H1 (cell line): Measurements from ENCODE around the gene RYR3. TPM values are rescaled to one million over a fixed set of nuclear protein-coding genes. Genes with fewer than 3 reads are reported as not detected.

Experiments
- CTCF ChIA-PET: fragments of 300-600 bp; sonication (Branson Sonifier 250); formaldehyde crosslinking; loops from one replicate; lab custom pipeline; 2021; ENCODE audit not compliant: partially characterized antibody; lab: Charles Lee
- POLR2A ChIA-PET: fragments of 300-600 bp; sonication (Branson Sonifier 250); formaldehyde crosslinking; loops from one replicate; lab custom pipeline; 2021; ENCODE audit warnings: inconsistent platforms; ENCODE audit not compliant: partially characterized antibody; lab: Charles Lee
- DNase-seq, 2 experiments: peaks; one replicate each; pipeline versions ENCODE4 v3.0.0 to v3.0.0-alpha.2; 2010 to 2022; ENCODE audit warnings: low spot score in 2 of 2, low read depth in 1 of 2, mixed read lengths in 1 of 2
- FAIRE-seq: peaks from 2 replicates; lab custom pipeline; 2011; peaks lifted over from hg19 to GRCh38; lab: Jason Lieb, UNC
- H2AFZ ChIP-seq: 2 replicates; pipeline ENCODE4 v1.8.1; 2012; ENCODE audit warnings: low read length, inconsistent platforms
- H2AK5ac ChIP-seq: 2 replicates; pipeline ENCODE4 v1.6.1; 2013; ENCODE audit warnings: low read depth, low read length
- H2BK120ac ChIP-seq: replicated peaks from 2 replicates; pipeline ENCODE3; 2013; ENCODE audit warnings: low read depth, low read length, inconsistent platforms
- H2BK12ac ChIP-seq: 2 replicates; pipeline ENCODE4 v1.6.1; 2013; ENCODE audit warnings: low read depth, low read length
- H2BK15ac ChIP-seq: 2 replicates; pipeline ENCODE4 v1.6.1; 2013; ENCODE audit warnings: low read length
- H2BK20ac ChIP-seq: 2 replicates; pipeline ENCODE4 v1.6.1; 2013; ENCODE audit warnings: low read length
- H2BK5ac ChIP-seq: 2 replicates; pipeline ENCODE4 v1.6.1; 2013; ENCODE audit warnings: low read depth, low read length
- H3K14ac ChIP-seq: 2 replicates; pipeline ENCODE4 v1.6.1; 2013; ENCODE audit warnings: inconsistent platforms; ENCODE audit not compliant: insufficient read length
- H3K18ac ChIP-seq: 2 replicates; pipeline ENCODE4 v1.6.1; 2013; ENCODE audit warnings: low read length; ENCODE audit errors: extremely low read depth
- H3K23ac ChIP-seq: 2 replicates; pipeline ENCODE4 v1.6.1; 2013; ENCODE audit warnings: inconsistent platforms; ENCODE audit not compliant: insufficient read length
- H3K23me2 ChIP-seq: 2 replicates; pipeline ENCODE4 v1.6.1; 2013; ENCODE audit warnings: low read depth, low read length
- H3K27ac ChIP-seq: 2 replicates; pipeline ENCODE4 v1.6.1; 2011; ENCODE audit warnings: low read depth, low read length, inconsistent platforms
- H3K27me3 ChIP-seq, 4 experiments: replicated peaks in 1 of 4; 1 replicate in 1 of 4; 2 replicates in 3 of 4; pipeline versions ENCODE4 v1.6.1 to v1.8.1; 2011 to 2013; ENCODE audit warnings: low read length in 3 of 4, mild to moderate bottlenecking in 3 of 4, inconsistent platforms in 2 of 4, mixed read lengths in 2 of 4, moderate library complexity in 1 of 4; ENCODE audit not compliant: control insufficient read depth in 3 of 4, insufficient read depth in 3 of 4; ENCODE audit errors: extremely low read depth in 1 of 4
- H3K36me3 ChIP-seq, 4 experiments: 2 replicates each; pipeline versions ENCODE4 v1.6.1 to v1.8.1; 2011 to 2013; ENCODE audit warnings: mild to moderate bottlenecking in 4 of 4, low read length in 3 of 4, moderate library complexity in 2 of 4, control low read depth in 1 of 4, inconsistent platforms in 1 of 4; ENCODE audit not compliant: insufficient read depth in 4 of 4, control insufficient read depth in 2 of 4
- H3K4ac ChIP-seq: replicated peaks from 2 replicates; pipeline ENCODE3; 2013; ENCODE audit warnings: low read length, low read depth, mixed read lengths, inconsistent platforms; ENCODE audit not compliant: insufficient read length
- H3K4me1 ChIP-seq, 4 experiments: replicated peaks in 1 of 4; 1 replicate in 1 of 4; 2 replicates in 3 of 4; pipeline versions ENCODE4 v1.6.1 to v1.8.1; 2011 to 2013; ENCODE audit warnings: low read length in 3 of 4, inconsistent platforms in 2 of 4, mixed read lengths in 1 of 4; ENCODE audit not compliant: insufficient read depth in 4 of 4, control insufficient read depth in 3 of 4
- H3K4me2 ChIP-seq, 2 experiments: 2 replicates each; pipeline versions ENCODE4 v1.6.1 to v1.8.1; 2011 to 2013; ENCODE audit warnings: low read depth in 2 of 2, low read length in 2 of 2, control low read depth in 1 of 2, inconsistent platforms in 1 of 2, mild to moderate bottlenecking in 1 of 2; ENCODE audit not compliant: insufficient read depth in 1 of 2
- H3K4me3 ChIP-seq, 4 experiments: fragments of 200-600, 300-600 bp in 1 of 4; sonication (generic), shearing (Covaris generic), sonication (Bioruptor Twin) in 1 of 4; 2 replicates each; pipeline versions ENCODE4 v1.5.1 to v1.8.1; 2011 to 2016; ENCODE audit warnings: low read length in 4 of 4, low read depth in 3 of 4, control low read depth in 2 of 4, inconsistent platforms in 2 of 4, mild to moderate bottlenecking in 2 of 4, mixed read lengths in 1 of 4, moderate library complexity in 1 of 4; ENCODE audit not compliant: insufficient read depth in 2 of 4; ENCODE audit errors: extremely low read depth in 1 of 4
- H3K56ac ChIP-seq: replicated peaks from 2 replicates; pipeline ENCODE3; 2013; ENCODE audit warnings: low read depth, mild to moderate bottlenecking, mixed read lengths, low read length, inconsistent platforms; ENCODE audit not compliant: insufficient read length
- H3K79me1 ChIP-seq: 2 replicates; pipeline ENCODE4 v1.6.1; 2013; ENCODE audit warnings: low read depth, low read length, control low read depth
- H3K79me2 ChIP-seq, 2 experiments: 2 replicates each; pipeline versions ENCODE4 v1.6.1 to v1.8.1; 2012 to 2013; ENCODE audit warnings: low read length in 2 of 2, mild to moderate bottlenecking in 2 of 2, inconsistent platforms in 1 of 2; ENCODE audit not compliant: insufficient read depth in 2 of 2, control insufficient read depth in 1 of 2
- H3K9ac ChIP-seq, 4 experiments: replicated peaks in 1 of 4; 1 replicate in 1 of 4; 2 replicates in 3 of 4; pipeline versions ENCODE4 v1.6.1 to v1.8.1; 2011 to 2013; ENCODE audit warnings: low read depth in 3 of 4, low read length in 3 of 4, control low read depth in 2 of 4, mild to moderate bottlenecking in 2 of 4, moderate library complexity in 2 of 4, inconsistent platforms in 1 of 4; ENCODE audit errors: extremely low read depth in 1 of 4
- H3K9me3 ChIP-seq, 2 experiments: 2 replicates each; pipeline versions ENCODE4 v1.6.1 to v1.8.1; 2012 to 2013; ENCODE audit warnings: mild to moderate bottlenecking in 2 of 2, moderate library complexity in 2 of 2, control low read depth in 1 of 2, inconsistent platforms in 1 of 2, low read depth in 1 of 2, low read length in 1 of 2, mixed read lengths in 1 of 2; ENCODE audit not compliant: insufficient read depth in 2 of 2
- H4K20me1 ChIP-seq, 2 experiments: replicated peaks in 1 of 2; 2 replicates each; pipeline versions ENCODE3 to v1.8.1; 2011 to 2013; ENCODE audit warnings: inconsistent platforms in 2 of 2, low read length in 2 of 2, mild to moderate bottlenecking in 1 of 2; ENCODE audit not compliant: insufficient read depth in 2 of 2, control insufficient read depth in 1 of 2
- H4K5ac ChIP-seq: 2 replicates; pipeline ENCODE4 v1.6.1; 2013; ENCODE audit warnings: low read length, low read depth, mixed read lengths, inconsistent platforms; ENCODE audit not compliant: insufficient read length
- H4K8ac ChIP-seq: 2 replicates; pipeline ENCODE4 v1.8.0; 2013; ENCODE audit warnings: mild to moderate bottlenecking, moderate library complexity, low read length, inconsistent platforms; ENCODE audit not compliant: insufficient read depth; ENCODE audit errors: extremely low read depth
- H4K91ac ChIP-seq: replicated peaks from 2 replicates; pipeline ENCODE3; 2013; ENCODE audit warnings: low read length, mixed read lengths, inconsistent platforms; ENCODE audit not compliant: insufficient read length
- BACH1 ChIP-seq: IDR thresholded peaks from 2 replicates; pipeline ENCODE4 v1.6.1; 2012; ENCODE audit warnings: low read length, improper control_type of control experiment
- CHD2 ChIP-seq: IDR thresholded peaks from 2 replicates; pipeline ENCODE4 v1.6.1; 2012; ENCODE audit warnings: low read length, improper control_type of control experiment
- GABPA ChIP-seq: IDR thresholded peaks from 2 replicates; pipeline ENCODE4 v1.6.1; 2011; ENCODE audit warnings: mild to moderate bottlenecking, low read length, moderate library complexity, borderline replicate concordance; ENCODE audit not compliant: insufficient read depth
- SP1 ChIP-seq: IDR thresholded peaks from 2 replicates; pipeline ENCODE4 v1.6.1; 2011; ENCODE audit warnings: low read depth, low read length
- SUZ12 ChIP-seq: fragments of 200-600 bp; sonication (generic); IDR thresholded peaks from 2 replicates; pipeline ENCODE4 v1.6.1; 2012; ENCODE audit warnings: mild to moderate bottlenecking, inconsistent platforms, low read length, moderate library complexity, mixed read lengths
- TAF7 ChIP-seq: optimal IDR thresholded peaks from 2 replicates; pipeline ENCODE3; 2011; ENCODE audit warnings: low read depth, mild to moderate bottlenecking, inconsistent platforms, low read length, moderate library complexity, borderline replicate concordance
- TCF12 ChIP-seq: IDR thresholded peaks from 2 replicates; pipeline ENCODE4 v1.6.1; 2011; ENCODE audit warnings: low read depth, mild to moderate bottlenecking, low read length
- WGBS, 2 experiments: shearing (Covaris generic) in 1 of 2; methylation state at CpG; one replicate each; pipeline versions ENCODE4 v1.1.6 to v1.1.7; 2013 to 2015; ENCODE audit warnings: low lambda C conversion rate in 2 of 2, mixed read lengths in 2 of 2, inconsistent platforms in 1 of 2, low coverage in 1 of 2, missing lambda C conversion rate in 1 of 2; ENCODE audit not compliant: insufficient replicate concordance in 2 of 2, insufficient coverage in 1 of 2, insufficient read length in 1 of 2; ENCODE audit errors: extremely low coverage in 1 of 2, missing lambda C conversion rate in 1 of 2; 5-methylcytosine and 5-hydroxymethylcytosine counted together
- polyA plus RNA-seq, 7 experiments: library from polyadenylated mRNA; depleted of rRNA in 3 of 7; stranded (reverse) in 5 of 7; unstranded in 2 of 7; fragments of >200 nt in 5 of 7; fragments of 200-250 nt in 2 of 7; gene quantifications; 1 replicate in 5 of 7; 2 replicates in 1 of 7; 4 replicates in 1 of 7; pipeline versions ENCODE4 v1.2.1 to v1.2.3, GENCODE V29; 2011 to 2013; ENCODE audit warnings: missing spikeins in 2 of 7, mixed read lengths in 2 of 7
- total RNA-seq: library from RNA; stranded (reverse); fragmentation: NEBNext Ultra II Directional; extraction: Animal tissue kit (Norgen Biotek cat#: 25700); gene quantifications from 2 replicates; pipeline ENCODE4 v1.2.1, GENCODE V29; 2021

Gene RYR3
- total and polyA plus RNA-seq, 2 of the 8 experiments (the other 6 are each of a cell fraction or from before 2014, with no cell fraction given): 0.33 to 3.4 TPM

DNA sequence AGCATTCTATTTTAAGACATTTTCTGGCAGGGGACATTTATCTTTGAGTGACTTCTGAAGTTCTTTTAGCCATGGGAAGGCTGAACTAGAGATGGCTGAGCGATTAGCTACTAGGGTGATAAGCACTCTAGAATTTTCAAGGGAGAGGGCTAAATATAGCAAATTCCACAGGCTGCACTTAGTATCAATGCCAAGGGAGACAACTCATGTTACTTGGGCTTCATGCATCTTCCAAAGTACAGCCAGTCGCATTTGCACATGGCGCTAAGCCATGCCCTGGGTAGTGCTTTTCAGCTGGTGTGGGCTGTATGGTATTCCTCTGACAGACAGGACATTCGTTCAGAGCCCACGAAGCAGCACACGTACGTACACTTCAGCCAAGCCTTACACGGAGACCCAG is 69.6 kb downstream of the RYR3 start:
- H3K36me3 ChIP-seq: no peaks in the 10 kb centered on the region
- H4K20me1 ChIP-seq: no peaks in the 10 kb centered on the region
- H2BK12ac ChIP-seq: no peak overlapping the region
- no peaks in the 10 kb centered on the region for H3K9me3 ChIP-seq
- H3K14ac ChIP-seq: no peak overlapping the region
- no peak overlapping the region for H2BK20ac ChIP-seq
- H3K9ac ChIP-seq: no peak overlapping the region
- H3K4me3 ChIP-seq: no peak overlapping the region
- POLR2A ChIA-PET: no interaction called here
- H3K4ac ChIP-seq: no peak overlapping the region
- no peak overlapping the region for H2BK120ac ChIP-seq
- no peak overlapping the region for H3K4me2 ChIP-seq
- no peaks in the 10 kb centered on the region for H3K27me3 ChIP-seq
- H2BK5ac ChIP-seq: no peak overlapping the region
- H2AK5ac ChIP-seq: no peak overlapping the region
- H2AFZ ChIP-seq: no peak overlapping the region
- TF ChIP-seq GABPA: no peak
- no peak for TF ChIP-seq CHD2
- no peak for TF ChIP-seq SP1
- no peak for TF ChIP-seq SUZ12
- TF ChIP-seq BACH1: no peak
- no peak for TF ChIP-seq TCF12
- no peak for TF ChIP-seq TAF7
- no peak overlapping the region for H4K91ac ChIP-seq
- H3K79me1 ChIP-seq: no peaks in the 10 kb centered on the region
- H4K5ac ChIP-seq: no peak overlapping the region
- H3K23me2 ChIP-seq: no peaks in the 10 kb centered on the region
- H3K18ac ChIP-seq: no peak overlapping the region
- no peak overlapping the region for H4K8ac ChIP-seq
- no peaks in the 10 kb centered on the region for H3K4me1 ChIP-seq
- H2BK15ac ChIP-seq: no peak overlapping the region
- no peaks in the 10 kb centered on the region for H3K79me2 ChIP-seq
- no peak overlapping the region for H3K56ac ChIP-seq
- DNase-seq (no peak), FAIRE-seq (no peak)
- H3K23ac ChIP-seq: no peak overlapping the region
- 87% methylated on average over 8 of the region's 8 CpGs; no CpG with 5 or more reads in 1 of the 2 experiments for WGBS, 2 experiments
- H3K27ac ChIP-seq: no peak overlapping the region
- CTCF ChIA-PET: no interaction called here
